GM18951 (cell line): ENCODE data around the gene TTC23.

Experiments
- POLR2A ChIP-seq: IDR thresholded peaks from 4 replicates; pipeline ENCODE4 v1.6.1; 2011; ENCODE audit warnings: mild to moderate bottlenecking; ENCODE audit not compliant: insufficient read length, insufficient read depth; ENCODE audit errors: extremely low read depth
- in situ Hi-C: fragments of 300-500 bp; cut with MboI; formaldehyde crosslinking; loops from one replicate; pipeline ENCODE4 v1.12.0; 2022; ENCODE audit warnings: low sequenced_read_pairs, mixed read lengths, inconsistent platforms; ENCODE audit not compliant: unreplicated experiment

The TTC23 gene

GRCh38 chr15:99130314-99130713 is 119.1 kb downstream of the TTC23 start:
- no peak for TF ChIP-seq POLR2A

DNA sequence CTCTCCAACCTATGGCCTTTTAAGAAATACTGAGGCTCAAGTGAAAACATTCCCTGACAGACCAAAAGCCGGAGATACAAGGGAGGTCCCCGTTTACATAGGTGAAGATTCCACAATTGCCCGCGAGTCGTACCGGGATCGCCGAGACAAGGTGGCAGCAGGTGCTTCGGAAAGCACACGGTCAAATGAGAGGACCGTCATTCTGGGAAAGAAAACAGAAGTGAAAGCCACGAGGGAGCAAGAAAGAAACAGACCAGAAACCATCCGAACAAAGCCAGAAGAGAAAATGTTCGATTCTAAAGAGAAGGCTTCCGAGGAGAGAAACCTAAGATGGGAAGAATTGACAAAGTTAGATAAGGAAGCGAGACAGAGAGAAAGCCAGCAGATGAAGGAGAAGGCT is 119.7 kb downstream of the TTC23 start:
- TF ChIP-seq POLR2A: no peak
- in situ Hi-C loops: no loop called here

More at GRCh38 chr15:99130314-99130713, 119.1 kb downstream of the TTC23 start:
- in situ Hi-C loops: no loop called here

GRCh38 chr15:99128411-99128810 is 121.0 kb downstream of the TTC23 start:
- in situ Hi-C loops: no loop called here

DNA sequence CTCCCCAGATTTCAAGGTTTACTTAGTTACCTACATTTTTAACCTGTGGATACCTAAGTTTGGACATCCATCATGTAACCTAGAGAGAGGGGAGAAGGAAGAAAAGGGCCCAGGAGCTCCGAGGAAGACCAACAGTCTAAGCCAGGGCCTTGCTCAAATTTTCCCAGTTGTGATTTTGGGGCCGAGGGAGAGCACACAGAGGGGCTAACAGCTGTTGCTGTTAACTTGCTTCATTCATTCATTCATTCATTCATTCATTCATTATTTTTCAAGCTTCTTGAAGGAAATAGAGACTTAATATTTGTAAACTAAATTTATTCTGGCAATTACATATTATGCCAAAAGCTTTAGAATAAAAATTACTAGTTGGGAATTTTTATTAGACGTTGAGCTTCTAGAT is 121.6 kb downstream of the TTC23 start:
- in situ Hi-C loops: no loop called here
- TF ChIP-seq POLR2A: no peak

More at GRCh38 chr15:99128411-99128810, 121.0 kb downstream of the TTC23 start:
- no peak for TF ChIP-seq POLR2A

DNA sequence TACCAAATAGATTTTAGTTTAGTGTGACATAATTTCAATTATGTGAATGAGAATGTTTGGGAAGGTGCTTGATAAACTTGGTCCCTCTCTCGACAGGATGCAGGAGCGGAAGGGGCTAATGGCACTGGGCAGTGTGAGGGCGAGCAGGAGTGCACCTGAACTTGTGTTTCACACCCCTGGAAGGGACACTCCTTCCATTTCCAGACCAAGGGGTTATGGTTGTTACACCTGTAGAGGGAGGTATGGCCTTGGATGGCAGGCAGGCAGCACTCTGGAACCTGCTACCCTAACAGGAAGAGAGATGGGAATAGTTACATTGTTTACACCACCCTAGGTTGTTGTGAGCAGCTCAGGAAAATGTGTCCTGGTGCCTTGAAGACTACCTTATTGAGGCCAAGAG is 122.5 kb downstream of the TTC23 start:
- no peak for TF ChIP-seq POLR2A
- in situ Hi-C loops: no loop called here

GRCh38 chr15:99126131-99126588 is 123.2 kb downstream of the TTC23 start:
- in situ Hi-C loops: no loop called here
- TF ChIP-seq POLR2A: no peak

- in situ Hi-C loops: no loop called here
Observed at GRCh38 chr15:99125061-99125891, 124.1 kb downstream of the TTC23 start.

GRCh38 chr15:99124641-99125040 is 124.7 kb downstream of the TTC23 start:
- no peak for TF ChIP-seq POLR2A
- in situ Hi-C loops: no loop called here

More at GRCh38 chr15:99125061-99125891, 124.1 kb downstream of the TTC23 start:
- no peak for TF ChIP-seq POLR2A

DNA sequence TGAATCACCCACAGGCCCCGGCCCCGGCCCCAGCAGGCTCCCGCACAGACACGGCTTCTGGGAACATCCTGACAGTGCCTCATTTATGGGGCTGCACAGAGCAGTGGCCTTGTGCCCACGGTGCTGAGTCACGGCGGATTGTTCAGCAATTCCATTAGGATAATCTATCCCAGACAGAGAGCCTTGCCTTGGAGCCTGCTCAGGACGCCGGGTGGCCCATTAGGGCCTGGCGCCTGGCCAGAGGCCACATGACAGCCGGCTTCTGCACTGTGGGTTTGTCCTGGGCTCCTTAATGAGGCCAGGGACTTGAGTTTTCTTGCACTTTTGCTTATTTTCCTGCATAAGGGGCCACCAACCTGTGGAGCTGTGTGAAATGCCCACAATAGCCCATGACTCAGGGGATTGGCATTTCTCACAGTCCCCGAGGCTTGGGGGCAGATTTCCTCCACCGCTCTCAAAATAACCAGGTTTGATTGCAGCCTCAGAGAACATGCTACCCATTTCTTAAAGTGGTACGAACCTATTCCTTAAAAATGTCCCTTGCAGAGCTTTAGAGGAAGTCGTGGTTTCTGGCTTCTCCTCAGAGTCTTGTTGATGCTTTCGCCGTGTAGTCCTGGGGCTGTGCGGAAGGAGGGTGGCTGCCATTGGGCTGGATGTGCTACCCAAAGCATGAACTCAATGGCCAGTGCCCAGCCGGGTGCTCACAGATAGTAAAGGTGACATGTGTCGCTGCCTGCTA is 125.5 kb downstream of the TTC23 start:
- no peak for TF ChIP-seq POLR2A
- in situ Hi-C loops: no loop called here

DNA sequence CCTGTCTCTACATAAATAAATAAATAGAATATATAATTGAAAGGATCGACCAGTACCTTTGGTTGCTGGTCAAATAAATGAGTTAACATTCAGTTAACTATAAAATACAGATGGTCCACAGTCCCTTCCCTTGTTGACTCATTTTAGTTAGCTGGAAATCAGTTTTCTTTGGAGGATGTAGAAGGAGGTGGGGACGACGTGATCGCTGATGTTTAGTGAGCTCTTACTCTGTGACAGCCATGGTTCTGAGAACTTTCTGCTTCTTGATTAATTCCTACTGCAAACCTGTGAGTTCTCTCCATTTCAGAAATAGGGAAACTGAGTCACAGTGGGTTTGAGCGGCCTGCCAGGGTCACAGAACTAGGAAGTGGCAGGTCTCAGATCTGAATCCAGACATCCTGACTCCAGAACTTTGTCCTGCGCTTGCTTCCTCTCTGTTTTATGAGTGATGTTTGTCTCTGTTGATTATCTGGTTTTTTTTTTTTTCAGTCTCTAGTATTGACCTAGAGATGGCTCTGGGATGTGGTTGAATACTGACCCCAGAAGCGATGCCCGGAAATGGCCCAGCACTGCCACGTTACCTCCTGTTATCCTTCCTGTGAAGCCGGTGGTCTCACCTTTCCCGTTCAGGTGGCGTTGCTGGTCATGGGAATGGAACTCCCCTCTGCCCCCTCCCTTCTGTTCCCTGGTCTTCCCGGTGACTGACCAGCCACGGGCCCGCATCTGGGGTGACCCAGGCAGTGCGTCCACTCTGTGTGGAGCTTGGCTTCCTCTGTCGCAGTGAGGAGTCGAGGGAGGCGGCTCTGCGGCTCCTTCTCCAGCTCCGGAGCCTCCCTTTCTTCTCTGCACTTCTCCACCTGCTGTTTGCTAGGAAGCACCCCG is 126.3 kb downstream of the TTC23 start:
- in situ Hi-C loops: no loop called here
- no peak for TF ChIP-seq POLR2A

DNA sequence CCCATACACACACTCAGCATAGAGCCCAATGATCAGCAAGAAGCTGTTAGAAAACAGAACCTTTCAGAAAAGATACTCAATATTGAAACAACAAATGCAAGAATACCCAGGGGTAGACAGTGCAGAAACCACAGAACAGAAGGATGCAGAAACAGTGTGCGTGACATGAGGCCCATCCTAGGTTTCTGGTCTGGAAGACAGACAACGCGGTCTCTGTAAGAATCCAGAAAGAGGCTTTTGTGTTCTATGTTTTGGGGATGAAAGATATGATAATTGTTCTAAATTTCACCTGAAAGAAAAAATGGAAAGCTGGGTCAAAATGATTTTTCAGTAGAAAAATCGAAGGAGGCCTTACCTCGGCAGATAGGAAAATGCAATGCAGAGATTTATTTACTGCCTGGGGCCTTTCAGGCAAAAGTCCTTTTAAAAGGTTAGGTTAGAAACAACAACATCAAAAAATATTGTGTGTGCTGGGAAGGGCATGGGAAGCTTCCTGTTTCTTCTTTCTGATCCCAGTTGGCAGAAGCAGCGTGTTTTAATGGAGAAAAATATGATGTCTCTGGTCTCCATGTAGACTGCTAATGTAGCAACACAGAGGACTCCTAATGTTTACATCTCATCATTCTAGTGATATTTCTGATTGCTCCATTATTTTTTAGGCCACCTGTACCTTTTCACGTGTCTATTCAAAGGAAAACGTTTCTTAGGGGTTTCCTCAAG is 127.5 kb downstream of the TTC23 start:
- TF ChIP-seq POLR2A: no peak
- in situ Hi-C loops: no loop called here

GRCh38 chr15:99121207-99121606 is 128.2 kb downstream of the TTC23 start:
- in situ Hi-C loops: no loop called here
- TF ChIP-seq POLR2A: no peak
